IPS-18c (cell line): ENCODE data around the gene CNRIP1.

Source experiments
- H3K4me3 ChIP-seq: 2 replicates; pipeline ENCODE4 v1.7.0; 2013; ENCODE audit warnings: low read depth, mild to moderate bottlenecking, low read length, moderate library complexity; ENCODE audit not compliant: insufficient read depth
- H3K9me3 ChIP-seq: one replicate; pipeline ENCODE4 v1.6.1; 2013; ENCODE audit warnings: mild to moderate bottlenecking, low read length, moderate library complexity; ENCODE audit not compliant: control insufficient read depth, insufficient read depth

The CNRIP1 gene

GRCh38 chr2:68248361-68248760 is 71.4 kb downstream of the CNRIP1 start:
- no peaks in the 10 kb centered on the region for H3K9me3 ChIP-seq
- H3K4me3 ChIP-seq: no peak overlapping the region

- no peak overlapping the region for H3K4me3 ChIP-seq
- no peaks in the 10 kb centered on the region for H3K9me3 ChIP-seq
These were observed 73.4 kb downstream of the CNRIP1 start for GRCh38 chr2:68246396-68246795.

- H3K9me3 ChIP-seq: no peaks in the 10 kb centered on the region
These were observed 74.1 kb downstream of the CNRIP1 start for GRCh38 chr2:68245672-68246071.

GRCh38 chr2:68245066-68245465 is 74.7 kb downstream of the CNRIP1 start:
- Histone ChIP-seq H3K4me3 (no peak overlapping the region), H3K9me3 (no peaks in the 10 kb centered on the region)

More at GRCh38 chr2:68245672-68246071, 74.1 kb downstream of the CNRIP1 start:
- no peak overlapping the region for H3K4me3 ChIP-seq

- H3K4me3 ChIP-seq: no peak overlapping the region
- H3K9me3 ChIP-seq: no peaks in the 10 kb centered on the region
These were observed 75.3 kb downstream of the CNRIP1 start for GRCh38 chr2:68244456-68244855.
